Right lobe of liver (tissue), 4 donors: ENCODE results near the gene KATNAL1.

ENCODE experiments used
- POLR2A ChIP-seq: fragments of 450-650 bp; IDR thresholded peaks from one replicate; pipeline ENCODE4 v1.6.1; 2017; ENCODE audit warnings: antibody characterized with exemption, mild to moderate bottlenecking
- TF ChIP-seq, protein P1 (sequence below), 4 donors: fragments of 200-600 bp in 3 of 4; fragments of 450-650 bp in 1 of 4; IDR thresholded peaks; one replicate each; pipeline versions ENCODE4 v1.5.1 to v1.8.0; 2016 to 2022; ENCODE audit warnings: antibody characterized with exemption in 4 of 4, mild to moderate bottlenecking in 2 of 4
- donor health status: DM: no; HTN: no; CAD: no.
- donor health status: DM: no; HTN: no; CAD: no.
- donor health status: DM: no; HTN: yes; CAD: no.

DNA sequence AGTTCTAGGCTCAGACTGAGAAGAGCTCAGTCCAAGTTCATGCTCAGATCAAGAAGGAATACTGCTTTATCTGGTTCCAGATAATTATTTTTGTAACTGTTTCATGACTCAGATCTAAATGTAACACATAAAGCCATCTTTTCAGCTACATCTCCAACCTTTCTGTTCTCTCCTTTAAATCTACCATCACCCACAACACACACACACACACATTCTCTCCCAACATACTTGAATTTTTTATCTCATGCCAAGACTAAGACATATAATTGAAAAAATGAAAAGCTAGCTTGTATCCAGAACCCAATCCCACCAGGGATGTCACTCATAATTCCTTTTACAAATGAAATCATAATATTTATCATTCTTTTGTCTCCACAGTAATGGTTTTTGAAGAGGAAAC lies 7.6 kb downstream of the KATNAL1 start:
- TF ChIP-seq, protein P1, sequence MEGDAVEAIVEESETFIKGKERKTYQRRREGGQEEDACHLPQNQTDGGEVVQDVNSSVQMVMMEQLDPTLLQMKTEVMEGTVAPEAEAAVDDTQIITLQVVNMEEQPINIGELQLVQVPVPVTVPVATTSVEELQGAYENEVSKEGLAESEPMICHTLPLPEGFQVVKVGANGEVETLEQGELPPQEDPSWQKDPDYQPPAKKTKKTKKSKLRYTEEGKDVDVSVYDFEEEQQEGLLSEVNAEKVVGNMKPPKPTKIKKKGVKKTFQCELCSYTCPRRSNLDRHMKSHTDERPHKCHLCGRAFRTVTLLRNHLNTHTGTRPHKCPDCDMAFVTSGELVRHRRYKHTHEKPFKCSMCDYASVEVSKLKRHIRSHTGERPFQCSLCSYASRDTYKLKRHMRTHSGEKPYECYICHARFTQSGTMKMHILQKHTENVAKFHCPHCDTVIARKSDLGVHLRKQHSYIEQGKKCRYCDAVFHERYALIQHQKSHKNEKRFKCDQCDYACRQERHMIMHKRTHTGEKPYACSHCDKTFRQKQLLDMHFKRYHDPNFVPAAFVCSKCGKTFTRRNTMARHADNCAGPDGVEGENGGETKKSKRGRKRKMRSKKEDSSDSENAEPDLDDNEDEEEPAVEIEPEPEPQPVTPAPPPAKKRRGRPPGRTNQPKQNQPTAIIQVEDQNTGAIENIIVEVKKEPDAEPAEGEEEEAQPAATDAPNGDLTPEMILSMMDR (IDR thresholded peaks at IDR 0.05) = no peak
- TF ChIP-seq POLR2A = no peak
